ENCODE results near the gene BRD1. TPM values are rescaled to one million over a fixed set of nuclear protein-coding genes. Genes with fewer than 3 reads are reported as not detected.

The BRD1 gene
- total and polyA plus RNA-seq, 9 of the 15 experiments (the other 6 are each of a cell fraction or from before 2014, with no cell fraction given): 0.42 to 17.6 (median 5.5) TPM

GRCh38 chr22:49855251-49855911, 27.7 kb upstream of the BRD1 start:
- Histone ChIP-seq H2AFZ (ENCODE audit: low read depth, low read length) (no peak overlapping the region), H4K20me1 (replicated peaks; ENCODE audit: control insufficient read depth, insufficient read depth, low read length) (peaks cover 13% of the 10 kb centered on the region), H3K9me3 (replicated peaks; ENCODE audit: control insufficient read depth, insufficient read depth, low read depth, low read length) (no peaks in the 10 kb centered on the region), H3K36me3 (ENCODE audit: control insufficient read depth, insufficient read depth, low read length) (peaks cover 17% of the 10 kb centered on the region; the same call in 2 of the 3 replicates), H3K27ac (ENCODE audit: extremely low read depth, low read depth, low read length) (peak overlapping the region; percentile 10; the same call in 1 of the 3 replicates), H3K9ac (ENCODE audit: insufficient read depth in 1 of 2, low read depth in 2 of 2, low read length in 2 of 2) (peak overlapping the region; percentile 76 to 79; a peak in 3 of 4 replicates), H3K4me2 (ENCODE audit: insufficient read depth, low read length) (peak overlapping the region; percentile 85), H3K4me1 (replicated peaks in 1 of 2; ENCODE audit: control insufficient read depth in 2 of 2, insufficient read depth in 2 of 2, low read length in 2 of 2) (peaks cover 11 to 42% of the 10 kb centered on the region in 2 experiments; a peak in 4 of 5 replicates), H3K9me1 (ENCODE audit: control insufficient read depth, insufficient read depth, low read length) (peaks cover 4% of the 10 kb centered on the region), H3K4me3 (peak overlapping the region; percentile 62), H3K79me2 (ENCODE audit: control insufficient read depth, insufficient read depth, low read length) (peaks cover 58% of the 10 kb centered on the region), H3K27me3 (ENCODE audit: control insufficient read depth in 2 of 2, insufficient read depth in 2 of 2, low read length in 2 of 2) (no peaks in the 10 kb centered on the region)
- no TSS peak for BruUV-seq (replicated peaks)
- 16% methylated on average over 9 of the region's 9 CpGs for WGBS (ENCODE audit: insufficient coverage, low coverage, missing lambda C conversion rate)
- CTCF ChIA-PET (ENCODE audit: low intra/inter-chr PET ratio): no interaction called here
- TF ChIP-seq, protein P1, sequence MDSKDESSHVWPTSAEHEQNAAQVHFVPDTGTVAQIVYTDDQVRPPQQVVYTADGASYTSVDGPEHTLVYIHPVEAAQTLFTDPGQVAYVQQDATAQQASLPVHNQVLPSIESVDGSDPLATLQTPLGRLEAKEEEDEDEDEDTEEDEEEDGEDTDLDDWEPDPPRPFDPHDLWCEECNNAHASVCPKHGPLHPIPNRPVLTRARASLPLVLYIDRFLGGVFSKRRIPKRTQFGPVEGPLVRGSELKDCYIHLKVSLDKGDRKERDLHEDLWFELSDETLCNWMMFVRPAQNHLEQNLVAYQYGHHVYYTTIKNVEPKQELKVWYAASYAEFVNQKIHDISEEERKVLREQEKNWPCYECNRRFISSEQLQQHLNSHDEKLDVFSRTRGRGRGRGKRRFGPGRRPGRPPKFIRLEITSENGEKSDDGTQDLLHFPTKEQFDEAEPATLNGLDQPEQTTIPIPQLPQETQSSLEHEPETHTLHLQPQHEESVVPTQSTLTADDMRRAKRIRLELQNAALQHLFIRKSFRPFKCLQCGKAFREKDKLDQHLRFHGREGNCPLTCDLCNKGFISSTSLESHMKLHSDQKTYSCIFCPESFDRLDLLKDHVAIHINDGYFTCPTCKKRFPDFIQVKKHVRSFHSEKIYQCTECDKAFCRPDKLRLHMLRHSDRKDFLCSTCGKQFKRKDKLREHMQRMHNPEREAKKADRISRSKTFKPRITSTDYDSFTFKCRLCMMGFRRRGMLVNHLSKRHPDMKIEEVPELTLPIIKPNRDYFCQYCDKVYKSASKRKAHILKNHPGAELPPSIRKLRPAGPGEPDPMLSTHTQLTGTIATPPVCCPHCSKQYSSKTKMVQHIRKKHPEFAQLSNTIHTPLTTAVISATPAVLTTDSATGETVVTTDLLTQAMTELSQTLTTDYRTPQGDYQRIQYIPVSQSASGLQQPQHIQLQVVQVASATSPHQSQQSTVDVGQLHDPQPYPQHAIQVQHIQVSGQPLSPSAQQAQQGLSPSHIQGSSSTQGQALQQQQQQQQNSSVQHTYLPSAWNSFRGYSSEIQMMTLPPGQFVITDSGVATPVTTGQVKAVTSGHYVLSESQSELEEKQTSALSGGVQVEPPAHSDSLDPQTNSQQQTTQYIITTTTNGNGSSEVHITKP (IDR thresholded peaks at IDR 0.05; ENCODE audit: partially characterized antibody): peak; percentile 30
- TF ChIP-seq DMBX1 (CRISPR knock-in tag; IDR thresholded peaks at IDR 0.05; ENCODE audit: borderline replicate concordance) (no peak), ZEB2 (IDR thresholded peaks at IDR 0.05) (no peak), SIN3A (IDR thresholded peaks at IDR 0.05; ENCODE audit: borderline replicate concordance in 2 of 2, control insufficient read depth in 1 of 2, low read depth in 2 of 2, low read length in 2 of 2) (0 out of 4 replicates have a peak, but pooled peaks of 1 of the 2 experiments have one; percentile 9), SOX6 (IDR thresholded peaks at IDR 0.05) (no peak), TBL1XR1 (IDR thresholded peaks at IDR 0.05; ENCODE audit: low read length in 2 of 2) (no peak), RBM39 (optimal IDR thresholded peaks at IDR 0.05; ENCODE audit: low read depth, low read length) (no peak)
- TF ChIP-seq, protein P2, sequence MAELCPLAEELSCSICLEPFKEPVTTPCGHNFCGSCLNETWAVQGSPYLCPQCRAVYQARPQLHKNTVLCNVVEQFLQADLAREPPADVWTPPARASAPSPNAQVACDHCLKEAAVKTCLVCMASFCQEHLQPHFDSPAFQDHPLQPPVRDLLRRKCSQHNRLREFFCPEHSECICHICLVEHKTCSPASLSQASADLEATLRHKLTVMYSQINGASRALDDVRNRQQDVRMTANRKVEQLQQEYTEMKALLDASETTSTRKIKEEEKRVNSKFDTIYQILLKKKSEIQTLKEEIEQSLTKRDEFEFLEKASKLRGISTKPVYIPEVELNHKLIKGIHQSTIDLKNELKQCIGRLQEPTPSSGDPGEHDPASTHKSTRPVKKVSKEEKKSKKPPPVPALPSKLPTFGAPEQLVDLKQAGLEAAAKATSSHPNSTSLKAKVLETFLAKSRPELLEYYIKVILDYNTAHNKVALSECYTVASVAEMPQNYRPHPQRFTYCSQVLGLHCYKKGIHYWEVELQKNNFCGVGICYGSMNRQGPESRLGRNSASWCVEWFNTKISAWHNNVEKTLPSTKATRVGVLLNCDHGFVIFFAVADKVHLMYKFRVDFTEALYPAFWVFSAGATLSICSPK (IDR thresholded peaks at IDR 0.05; ENCODE audit: borderline replicate concordance): no peak
- peak; percentile 80 for FAIRE-seq
- peak in 1 of 4 experiments; percentile 20 for DNase-seq (ENCODE audit: extremely low read depth in 1 of 4, low spot score in 3 of 4)
- in situ Hi-C loops (cut with MboI) (no loop called here), intact Hi-C loops (cut with micrococcal nuclease) (no loop called here)
- ATAC-seq: no peak; the same call in 2 of the 3 replicates
- POLR2A ChIA-PET: interaction anchor here (0.6 to 2.2 kb wide), 5 partner anchors 9 to 227 kb away, joined by 3 to 6 read pairs (median 4); no protein-coding TSS in a partner anchor

Measured in K562 (cell line).